Right forelimb (tissue), 1 donor: ENCODE results near the gene SRPK3.
"Not testable (repeated sequence)": the region's sequence is repeated elsewhere in the genome, so short reads cannot be mapped to it uniquely, and the experiment has no call there.

ENCODE experiments used
- DNase-seq: peaks from one replicate; pipeline ENCODE4 v3.0.0-alpha.2; 2018

SRPK3 gene

GRCh38 chrX:153814591-153815315, 33.9 kb downstream of the SRPK3 start:
- DNase-seq, result no peak

- no peak for DNase-seq
These were observed 36.2 kb downstream of the SRPK3 start for GRCh38 chrX:153816831-153817690.

GRCh38 chrX:153818064-153818463, 37.2 kb downstream of the SRPK3 start:
- not testable (repeated sequence) for DNase-seq

GRCh38 chrX:153818571-153819383, 37.9 kb downstream of the SRPK3 start:
- peak; percentile 51 for DNase-seq

- no peak for DNase-seq
These were observed 38.7 kb downstream of the SRPK3 start for GRCh38 chrX:153819384-153820040.

- DNase-seq, result no peak
These were observed 39.8 kb downstream of the SRPK3 start for GRCh38 chrX:153820601-153821000.

GRCh38 chrX:153821066-153821465, 40.2 kb downstream of the SRPK3 start:
- no peak for DNase-seq

GRCh38 chrX:153824348-153824747, 43.5 kb downstream of the SRPK3 start:
- no peak for DNase-seq

GRCh38 chrX:153825042-153825441, 44.2 kb downstream of the SRPK3 start:
- no peak for DNase-seq

GRCh38 chrX:153827016-153827415, 46.2 kb downstream of the SRPK3 start:
- DNase-seq, result no peak

GRCh38 chrX:153827903-153828302, 47.1 kb downstream of the SRPK3 start:
- no peak for DNase-seq

- no peak for DNase-seq
These were observed 47.5 kb downstream of the SRPK3 start for GRCh38 chrX:153828308-153828707.

- DNase-seq, result no peak
These were observed 48.1 kb downstream of the SRPK3 start for GRCh38 chrX:153828723-153829548.

GRCh38 chrX:153829549-153829798, 48.6 kb downstream of the SRPK3 start:
- no peak for DNase-seq

- no peak for DNase-seq
These were observed 49.2 kb downstream of the SRPK3 start, which contains the start of gene PDZD4 for GRCh38 chrX:153829799-153830639. PDZD4 (minus strand) TSS chrX:153830544; CDS start chrX:153830298, 246 bp downstream.

GRCh38 chrX:153830640-153831428, 50.0 kb downstream of the SRPK3 start:
- DNase-seq, result no peak

GRCh38 chrX:153831429-153832150, 50.7 kb downstream of the SRPK3 start:
- DNase-seq, result no peak

- DNase-seq, result no peak
These were observed 51.9 kb downstream of the SRPK3 start for GRCh38 chrX:153832728-153833127.
